ENCODE measurements around the gene YBX2.

- no peak for TF ChIP-seq EP300 (IDR thresholded peaks at IDR 0.05)
- TF ChIP-seq CTCF (IDR thresholded peaks at IDR 0.05), result peak in 1 of 7 experiments; percentile 15
- peak; percentile 63 to 92 (median 88) for TF ChIP-seq POLR2AphosphoS5 (IDR thresholded peaks at IDR 0.05)
Measured at GRCh38 chr17:7329374-7329996, 35.0 kb upstream of the YBX2 start.
